GM18526 (cell line): ENCODE data around the gene LGALS3BP.

ENCODE experiments used
- POLR2A ChIP-seq: IDR thresholded peaks from 3 replicates; pipeline ENCODE4 v1.6.1; 2011; ENCODE audit not compliant: insufficient read length; ENCODE audit errors: extremely low read depth

Gene LGALS3BP

GRCh38 chr17:78995022-78995760 lies 15.5 kb upstream of the LGALS3BP start:
- no peak for TF ChIP-seq POLR2A

GRCh38 chr17:78993981-78994671 lies 14.4 kb upstream of the LGALS3BP start:
- no peak for TF ChIP-seq POLR2A

- TF ChIP-seq POLR2A, result no peak
Observed at GRCh38 chr17:78993241-78993956, 13.7 kb upstream of the LGALS3BP start.

- TF ChIP-seq POLR2A, result no peak
Observed at GRCh38 chr17:78992542-78993212, 13.0 kb upstream of the LGALS3BP start.

- TF ChIP-seq POLR2A, result no peak
Observed at GRCh38 chr17:78991906-78992532, 12.3 kb upstream of the LGALS3BP start.

GRCh38 chr17:78991017-78991738 lies 11.5 kb upstream of the LGALS3BP start:
- TF ChIP-seq POLR2A, result no peak

GRCh38 chr17:78990349-78991016 lies 10.8 kb upstream of the LGALS3BP start:
- TF ChIP-seq POLR2A, result no peak

GRCh38 chr17:78988152-78988551 lies 8.4 kb upstream of the LGALS3BP start:
- no peak for TF ChIP-seq POLR2A

GRCh38 chr17:78986649-78987328 lies 7.1 kb upstream of the LGALS3BP start:
- TF ChIP-seq POLR2A, result no peak

GRCh38 chr17:78986048-78986648 lies 6.4 kb upstream of the LGALS3BP start:
- TF ChIP-seq POLR2A, result no peak

- TF ChIP-seq POLR2A, result no peak
Observed at GRCh38 chr17:78985395-78985794, 5.7 kb upstream of the LGALS3BP start.

GRCh38 chr17:78981010-78981888 lies 1.5 kb upstream of the LGALS3BP start:
- TF ChIP-seq POLR2A, result no peak
